Thoracic aorta (tissue), 2 donors: ENCODE results near the gene FRAT1. TPM values are rescaled to one million over a fixed set of nuclear protein-coding genes. Genes with fewer than 3 reads are reported as not detected.
"Not testable (repeated sequence)": the region's sequence is repeated elsewhere in the genome, so short reads cannot be mapped to it uniquely, and the experiment has no call there.

Experiments used
- ATAC-seq: fragments of 150-250 bp; one replicate; pipeline ENCODE4 v1.8.0; 2017; ENCODE audit warnings: low read depth; ENCODE audit not compliant: insufficient number of reproducible peaks, low FRiP score
- DNase-seq: peaks from one replicate; pipeline ENCODE4 v3.0.0-alpha.2; 2020; ENCODE audit warnings: low spot score
- H3K27ac ChIP-seq, 2 donors: fragments of 200-600 bp; sonication (generic); 1 replicate in 1 of 2; 2 replicates in 1 of 2; pipeline ENCODE4 v1.5.1; 2016; ENCODE audit warnings: mild to moderate bottlenecking in 2 of 2, moderate library complexity in 2 of 2
- H3K27me3 ChIP-seq: fragments of 200-600 bp; sonication (generic); replicated peaks from 2 replicates; pipeline ENCODE4 v1.6.0; 2016; ENCODE audit warnings: mild to moderate bottlenecking; ENCODE audit not compliant: insufficient read depth
- H3K36me3 ChIP-seq: fragments of 200-600 bp; sonication (generic); one replicate; pipeline ENCODE4 v1.5.1; 2016
- H3K4me1 ChIP-seq, 2 donors: fragments of 200-600 bp; sonication (generic); 1 replicate in 1 of 2; 2 replicates in 1 of 2; pipeline versions ENCODE4 v1.5.1 to v1.6.0; 2016; ENCODE audit warnings: low read depth in 2 of 2, mild to moderate bottlenecking in 1 of 2; ENCODE audit not compliant: control insufficient read depth in 1 of 2
- H3K4me3 ChIP-seq: fragments of 200-600 bp; sonication (generic); 2 replicates; pipeline ENCODE4 v1.5.1; 2016; ENCODE audit warnings: mild to moderate bottlenecking
- H3K9me3 ChIP-seq: fragments of 200-600 bp; sonication (generic); 2 replicates; pipeline ENCODE4 v1.5.1; 2016
- CTCF ChIP-seq: fragments of 200-600 bp; sonication (generic); IDR thresholded peaks from one replicate; pipeline ENCODE4 v1.5.1; 2019; ENCODE audit warnings: antibody characterized with exemption
- total RNA-seq, 2 donors: library from RNA; depleted of rRNA; stranded (reverse); fragments of >200 nt; gene quantifications; one replicate each; pipeline versions ENCODE4 v1.1.0 to v1.2.3, GENCODE V29; 2016

FRAT1 gene
- total RNA-seq, 2 donors from 2014 or later: 4.6 to 11.6 TPM

GRCh38 chr10:97278491-97278989, 40.5 kb upstream of the FRAT1 start:
- TF ChIP-seq CTCF: peak; percentile 66

GRCh38 chr10:97279121-97279815, 39.8 kb upstream of the FRAT1 start:
- DNase-seq (no peak), ATAC-seq (no peak)
- Histone ChIP-seq H3K4me3 (no peak overlapping the region), H3K27ac (peak overlapping the region; percentile 7 to 63), H3K9me3 (no peaks in the 10 kb centered on the region), H3K4me1 (peaks cover 12 to 17% of the 10 kb centered on the region in 2 donors), H3K27me3 (no peaks in the 10 kb centered on the region), H3K36me3 (no peaks in the 10 kb centered on the region)
- no peak for TF ChIP-seq CTCF

More at GRCh38 chr10:97278491-97278989, 40.5 kb upstream of the FRAT1 start:
- peaks cover 12 to 17% of the 10 kb centered on the region in 2 donors for H3K4me1 ChIP-seq
- peak overlapping the region; percentile 7 to 63 for H3K27ac ChIP-seq
- DNase-seq (no peak), ATAC-seq (peak; percentile 74)
- H3K9me3 ChIP-seq: no peaks in the 10 kb centered on the region
- no peaks in the 10 kb centered on the region for H3K27me3 ChIP-seq
- H3K36me3 ChIP-seq: no peaks in the 10 kb centered on the region
- no peak overlapping the region for H3K4me3 ChIP-seq

GRCh38 chr10:97280783-97281182, 38.3 kb upstream of the FRAT1 start:
- Histone ChIP-seq H3K36me3 (no peaks in the 10 kb centered on the region), H3K27me3 (no peaks in the 10 kb centered on the region), H3K4me3 (no peak overlapping the region), H3K27ac (no peak overlapping the region), H3K4me1 (peaks cover 12 to 17% of the 10 kb centered on the region in 2 donors), H3K9me3 (no peaks in the 10 kb centered on the region)
- no peak for TF ChIP-seq CTCF
- no peak for DNase-seq
- no peak for ATAC-seq

GRCh38 chr10:97290076-97290475, 29.0 kb upstream of the FRAT1 start:
- not testable (repeated sequence) for H3K4me1 ChIP-seq, H3K4me3 ChIP-seq, H3K27me3 ChIP-seq, H3K9me3 ChIP-seq, H3K36me3 ChIP-seq, ATAC-seq, DNase-seq, H3K27ac ChIP-seq

- H3K27me3 ChIP-seq, H3K4me3 ChIP-seq, H3K36me3 ChIP-seq, H3K4me1 ChIP-seq, DNase-seq, H3K9me3 ChIP-seq, ATAC-seq, H3K27ac ChIP-seq: not testable (repeated sequence)
Measured at GRCh38 chr10:97290576-97291356, 28.3 kb upstream of the FRAT1 start.
